SIG-M5 treated with dmso at 0.1 percent for 504 hours (cell line): ENCODE results near the gene PNPLA2.

ENCODE experiments used
- DNase-seq: peaks from one replicate; lab custom pipeline; 2025; ENCODE audit not compliant: unreplicated experiment; lab: John Stamatoyannopoulos, UW

PNPLA2 gene

DNA sequence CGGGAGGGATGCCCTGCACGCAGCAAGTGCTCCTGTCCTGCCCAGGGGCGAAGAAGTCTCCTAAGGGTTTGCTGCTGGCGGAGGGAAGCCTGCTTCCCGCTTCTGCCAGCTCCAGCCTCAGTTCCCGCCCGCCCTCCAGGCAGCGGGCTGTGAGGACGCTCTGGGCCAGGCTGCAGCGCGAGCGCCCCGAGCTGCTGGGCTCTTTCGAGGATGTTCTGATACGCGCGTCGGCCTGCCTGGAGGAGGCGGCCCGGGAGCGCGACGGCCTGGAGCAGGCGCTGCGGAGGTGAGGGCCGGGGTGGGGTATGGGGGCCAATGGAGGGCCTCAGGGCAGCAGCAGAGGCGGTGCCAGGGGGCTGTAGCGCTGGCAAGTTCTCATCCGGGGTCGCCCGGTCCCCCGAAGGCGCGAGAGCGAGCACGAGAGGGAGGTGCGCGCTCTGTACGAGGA lies 11.2 kb downstream of the PNPLA2 start:
- DNase-seq, result no peak

DNA sequence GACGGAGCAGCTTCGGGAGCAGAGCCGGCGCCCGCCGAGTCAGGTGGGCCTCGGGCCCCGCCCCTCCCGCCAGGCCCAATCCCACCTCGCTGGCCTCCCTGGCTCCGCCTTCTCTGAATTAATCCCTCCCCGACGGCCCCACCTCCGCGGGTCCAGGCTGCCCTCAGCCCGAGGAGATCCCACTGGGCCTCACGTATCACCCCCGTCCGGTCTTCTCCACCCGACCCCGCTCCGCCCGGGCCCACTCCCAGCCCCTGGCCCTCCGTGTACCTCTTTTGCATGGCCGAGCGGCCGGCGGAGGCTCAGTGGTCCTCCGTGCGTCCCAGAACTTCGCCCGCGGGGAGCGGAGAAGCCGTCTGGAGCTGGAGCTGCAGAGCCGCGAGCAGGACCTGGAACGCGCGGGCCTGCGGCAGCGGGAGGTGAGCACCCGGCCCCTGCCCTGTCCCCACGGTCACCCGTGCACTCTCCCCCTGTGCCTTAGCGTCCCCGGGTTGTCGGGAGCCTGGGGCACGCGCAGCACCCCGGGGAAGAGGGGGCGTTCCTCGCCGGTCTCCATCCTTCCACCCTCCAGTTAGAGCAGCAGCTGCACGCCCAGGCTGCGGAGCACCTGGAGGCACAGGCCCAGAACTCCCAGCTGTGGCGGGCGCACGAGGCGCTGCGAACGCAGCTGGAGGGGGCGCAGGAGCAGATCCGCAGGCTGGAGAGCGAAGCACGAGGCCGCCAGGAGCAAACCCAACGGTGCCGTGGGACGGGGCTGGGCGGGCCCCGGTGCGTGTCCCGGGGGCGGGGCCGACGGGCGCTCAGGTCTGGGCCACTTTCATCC lies 11.8 kb downstream of the PNPLA2 start:
- DNase-seq, result peak; percentile 36

DNA sequence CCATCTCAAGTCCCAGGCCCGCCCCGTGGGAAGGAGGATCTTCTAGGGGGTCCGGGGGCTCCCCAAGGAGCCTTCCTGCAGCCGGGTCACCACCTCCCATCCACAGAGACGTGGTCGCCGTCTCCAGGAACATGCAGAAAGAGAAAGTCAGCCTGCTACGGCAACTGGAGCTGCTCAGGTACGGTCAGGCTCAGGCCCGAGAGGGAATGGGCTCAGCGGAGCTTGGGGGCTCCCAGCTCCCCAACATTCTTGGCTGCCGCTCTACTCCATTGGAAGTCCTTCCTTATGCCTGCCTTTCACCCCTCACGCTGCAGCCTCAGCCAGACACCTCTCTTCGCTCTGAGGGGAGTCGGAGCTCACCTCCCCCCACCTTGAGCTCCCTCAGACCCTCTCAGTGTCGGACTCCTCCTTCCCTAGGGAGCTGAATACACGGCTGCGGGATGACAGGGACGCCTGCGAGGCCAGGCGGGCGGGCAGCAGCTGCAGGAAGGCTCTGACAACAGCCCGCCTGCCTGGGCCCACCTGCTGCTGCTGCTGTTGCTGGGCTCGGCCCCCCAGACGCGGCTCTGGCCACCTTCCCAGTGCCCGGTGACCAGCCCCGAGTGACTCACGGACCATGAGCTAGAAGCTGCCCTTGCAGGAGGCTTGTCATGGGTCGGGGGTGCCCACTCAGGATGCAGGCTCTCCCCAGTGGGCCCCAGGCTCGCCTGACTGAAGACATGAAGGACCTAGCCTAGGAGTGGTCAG lies 12.6 kb downstream of the PNPLA2 start:
- DNase-seq, result no peak

DNA sequence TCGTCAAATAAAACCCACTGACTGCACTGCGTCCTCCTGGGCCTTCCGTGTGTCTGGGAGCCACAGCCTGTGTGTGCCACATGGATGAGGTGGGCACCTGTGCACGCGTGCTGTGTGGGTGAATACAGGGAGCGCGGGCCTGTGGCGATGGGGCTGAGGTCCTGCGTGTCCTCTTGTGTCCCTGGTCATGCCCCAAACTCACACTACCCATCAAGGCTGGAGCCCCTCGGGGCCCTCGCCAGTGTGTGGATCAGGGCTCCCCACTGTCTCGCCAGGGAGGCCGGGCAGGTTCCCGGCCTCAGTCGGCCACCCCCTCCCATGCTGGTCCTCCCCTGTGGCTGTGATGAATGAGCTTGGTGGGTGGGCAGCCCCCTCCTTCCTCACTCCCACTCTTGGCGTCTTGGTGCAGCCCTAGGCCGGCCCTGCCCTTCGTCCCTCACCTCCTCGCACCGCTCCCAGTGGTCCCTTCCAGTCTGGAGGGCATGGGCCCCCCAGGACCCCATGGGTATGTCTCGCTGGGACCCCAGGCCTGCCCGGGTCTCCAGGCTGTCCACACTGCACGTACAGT lies 13.3 kb downstream of the PNPLA2 start:
- DNase-seq, result no peak

DNA sequence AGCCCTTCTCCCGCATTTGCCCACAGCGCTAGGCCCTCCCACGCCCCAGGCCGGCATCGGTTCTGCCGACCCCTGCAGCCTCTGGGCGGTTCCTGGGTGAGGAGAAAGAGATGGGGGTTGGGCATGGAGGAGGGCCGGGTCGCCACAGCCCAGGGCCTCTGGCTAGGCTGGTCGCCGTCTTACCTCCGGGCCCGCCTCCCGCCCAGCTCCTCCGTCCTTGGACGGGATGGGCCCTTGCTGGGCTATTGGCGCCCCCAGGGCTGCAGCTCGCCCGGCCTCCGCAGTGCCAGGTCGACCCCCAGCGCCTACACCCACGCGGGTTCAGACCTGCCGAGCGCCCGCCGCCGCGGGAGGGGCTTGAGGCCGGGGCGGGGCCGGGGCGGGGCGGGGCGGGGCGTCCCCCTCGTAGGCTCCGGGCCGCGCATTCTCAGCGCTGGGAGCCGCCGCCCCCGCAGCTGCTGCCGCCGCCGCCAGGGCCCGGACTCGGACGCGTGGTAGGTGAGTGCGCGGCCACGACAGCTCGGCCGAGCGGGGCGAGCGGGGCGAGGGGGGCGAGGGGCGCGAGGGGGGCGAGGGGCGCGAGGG lies 13.9 kb downstream of the PNPLA2 start, which contains the start of gene CD151:
Gene CD151 (plus strand): TSS at position 424 of the 585 bp plus-strand sequence. CDS start 3,118 bp downstream, outside the sequence.
- DNase-seq, result peak; percentile 38

DNA sequence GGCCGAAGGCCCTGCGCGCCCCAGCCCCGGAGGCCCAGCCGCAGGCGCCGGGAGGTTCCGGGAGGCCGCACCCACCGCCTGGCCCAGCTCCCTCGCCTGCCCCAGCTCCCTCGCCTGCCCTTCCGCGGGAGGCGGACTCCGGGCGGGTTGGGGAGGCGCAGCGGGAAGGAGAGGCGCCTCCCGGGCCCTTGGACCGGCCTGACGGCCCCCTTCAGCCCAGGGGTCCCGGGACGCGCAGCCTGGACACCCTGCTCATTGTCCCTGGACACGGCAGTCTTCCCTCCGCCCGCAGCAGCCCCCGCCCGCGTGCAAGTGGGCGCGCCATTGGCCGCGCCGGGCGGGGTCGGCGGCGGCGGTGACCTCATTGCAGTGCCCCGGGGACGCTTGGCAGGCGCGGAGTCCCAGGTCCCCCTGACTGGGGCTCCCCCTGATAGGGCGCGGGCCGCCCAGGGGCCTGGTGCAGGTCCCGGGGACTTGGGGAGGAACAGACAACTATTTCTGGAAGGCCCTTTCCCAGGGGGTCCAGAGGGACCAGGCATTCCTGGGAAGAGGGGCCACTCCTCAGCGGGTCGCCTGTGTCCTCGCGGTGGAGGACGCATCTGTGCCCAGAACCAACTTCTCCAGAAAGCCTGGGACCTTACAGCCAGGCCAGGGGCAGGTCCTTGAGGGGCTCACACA lies 14.5 kb downstream of the PNPLA2 start:
- DNase-seq, result no peak

DNA sequence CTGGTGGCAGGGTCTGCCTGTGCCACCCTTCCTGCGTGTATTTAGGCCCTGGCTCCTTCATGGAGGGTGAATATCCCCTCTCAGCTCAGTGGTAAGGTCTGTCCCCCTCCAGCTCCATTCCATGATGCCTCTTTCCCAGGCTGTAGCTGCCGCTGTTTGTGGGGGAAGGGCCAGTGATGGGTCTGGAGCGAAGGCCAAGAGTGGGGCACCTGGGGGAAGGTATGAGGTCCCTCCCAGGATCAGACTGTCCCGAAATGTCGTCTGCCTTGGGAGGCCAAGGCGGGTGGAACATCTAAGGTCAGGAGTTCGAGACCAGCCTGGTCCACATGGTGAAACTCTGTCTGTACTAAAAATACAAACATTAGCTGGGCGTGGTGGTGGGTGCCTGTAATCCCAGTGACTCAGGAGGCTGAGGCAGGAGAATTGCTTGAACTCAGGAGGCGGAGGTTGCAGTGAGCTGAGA lies 15.2 kb downstream of the PNPLA2 start:
- no peak for DNase-seq

DNA sequence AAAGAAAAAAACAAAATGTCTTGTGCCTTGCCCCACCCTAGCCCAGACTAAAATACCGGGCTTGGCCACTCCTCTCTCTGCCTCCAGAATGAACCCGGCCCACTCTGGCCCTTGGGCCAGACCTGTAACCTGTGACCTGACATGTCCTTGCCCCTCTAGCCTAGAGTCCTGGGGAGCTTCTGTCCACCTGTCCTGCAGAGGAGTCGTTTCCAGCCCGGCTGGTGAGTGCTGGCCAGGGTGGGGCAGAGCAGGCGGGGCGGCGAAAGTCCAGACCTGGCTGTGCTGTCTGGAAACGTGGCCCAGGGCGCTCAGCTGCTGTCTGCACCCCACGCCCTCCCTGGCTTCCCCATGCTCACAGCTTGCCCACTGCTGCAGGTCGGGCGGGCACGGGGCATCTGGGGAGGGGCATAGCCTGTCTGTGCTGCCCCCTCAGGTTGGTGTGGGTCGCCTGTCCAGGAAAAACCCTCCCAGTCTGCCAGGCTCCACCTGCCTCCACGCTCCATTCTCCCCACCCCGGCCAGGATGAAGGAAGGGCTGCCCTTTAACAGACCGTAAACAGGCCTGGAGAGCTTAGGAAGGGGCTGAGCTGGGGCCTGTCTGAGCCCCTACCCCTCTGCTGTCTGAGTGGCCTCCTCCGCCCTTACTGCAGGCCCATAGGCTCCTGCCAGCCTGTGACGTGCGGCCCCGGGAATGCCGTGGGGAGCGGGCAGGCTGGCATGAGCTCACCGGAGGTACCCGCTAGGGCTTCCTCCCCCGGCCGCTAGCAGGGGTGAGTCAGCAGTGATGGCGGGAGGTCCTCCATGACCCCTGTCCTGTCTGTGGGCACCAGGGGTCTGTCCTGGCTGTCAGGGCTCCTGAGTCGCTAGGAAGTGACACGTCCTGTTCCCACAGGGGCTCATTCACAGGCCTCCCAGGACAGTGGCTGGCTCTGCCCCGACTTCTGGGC lies 15.9 kb downstream of the PNPLA2 start:
- no peak for DNase-seq

DNA sequence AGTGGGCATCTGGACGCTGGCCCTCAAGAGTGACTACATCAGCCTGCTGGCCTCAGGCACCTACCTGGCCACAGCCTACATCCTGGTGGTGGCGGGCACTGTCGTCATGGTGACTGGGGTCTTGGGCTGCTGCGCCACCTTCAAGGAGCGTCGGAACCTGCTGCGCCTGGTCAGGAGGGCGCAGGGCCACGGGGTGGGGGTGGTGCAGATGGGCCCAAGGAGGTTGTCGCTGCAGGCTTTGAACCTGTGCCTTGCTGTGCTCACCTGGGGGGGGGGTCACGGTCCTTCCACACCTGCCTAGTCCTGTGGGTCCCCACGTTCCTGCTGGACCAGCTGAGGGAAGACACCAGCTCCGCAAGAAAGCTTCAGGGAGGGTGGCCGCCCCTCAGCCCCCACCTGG lies 17.6 kb downstream of the PNPLA2 start:
- DNase-seq, result no peak

DNA sequence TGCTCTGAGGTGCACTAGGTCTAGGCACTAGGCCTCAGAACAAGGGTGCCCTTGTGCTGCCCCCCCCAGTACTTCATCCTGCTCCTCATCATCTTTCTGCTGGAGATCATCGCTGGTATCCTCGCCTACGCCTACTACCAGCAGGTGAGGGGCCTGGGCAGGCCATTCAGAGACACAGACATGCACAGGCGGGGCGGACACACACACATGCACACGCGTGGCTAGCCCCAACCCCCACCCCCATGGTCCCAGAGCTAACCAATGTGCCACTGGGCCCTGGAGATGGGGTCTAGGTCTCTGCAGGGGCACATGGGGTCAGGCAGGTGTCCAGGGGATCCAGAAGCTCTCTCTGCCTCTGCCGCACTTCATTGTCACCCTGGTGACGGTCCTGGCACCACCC lies 18.0 kb downstream of the PNPLA2 start:
- DNase-seq, result no peak

DNA sequence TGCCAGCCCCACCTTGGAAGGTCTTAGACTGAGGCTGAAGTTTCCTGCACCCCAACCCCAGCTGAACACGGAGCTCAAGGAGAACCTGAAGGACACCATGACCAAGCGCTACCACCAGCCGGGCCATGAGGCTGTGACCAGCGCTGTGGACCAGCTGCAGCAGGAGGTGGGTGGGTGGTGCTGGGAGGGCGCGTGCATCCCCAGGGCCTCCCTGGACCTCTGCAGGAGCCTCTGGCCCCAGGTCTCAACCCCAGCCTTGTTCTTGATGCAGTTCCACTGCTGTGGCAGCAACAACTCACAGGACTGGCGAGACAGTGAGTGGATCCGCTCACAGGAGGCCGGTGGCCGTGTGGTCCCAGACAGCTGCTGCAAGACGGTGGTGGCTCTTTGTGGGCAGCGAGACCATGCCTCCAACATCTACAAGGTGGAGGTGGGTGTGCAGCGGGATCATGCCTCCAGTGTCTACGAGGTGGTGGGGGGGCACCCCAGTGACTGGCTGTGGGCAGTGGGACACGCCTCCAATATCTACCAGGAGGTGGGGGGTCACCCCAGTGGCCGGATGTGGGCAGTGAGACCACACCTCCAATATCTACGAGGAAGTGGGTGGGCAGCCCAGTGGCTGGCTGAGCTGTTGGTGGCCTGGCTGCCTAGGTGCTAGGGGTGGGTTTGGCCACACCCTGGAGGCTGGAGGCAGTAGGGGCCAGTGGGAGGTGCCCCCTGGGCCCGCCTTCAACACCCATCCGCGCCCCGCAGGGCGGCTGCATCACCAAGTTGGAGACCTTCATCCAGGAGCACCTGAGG lies 18.7 kb downstream of the PNPLA2 start:
- DNase-seq, result no peak

DNA sequence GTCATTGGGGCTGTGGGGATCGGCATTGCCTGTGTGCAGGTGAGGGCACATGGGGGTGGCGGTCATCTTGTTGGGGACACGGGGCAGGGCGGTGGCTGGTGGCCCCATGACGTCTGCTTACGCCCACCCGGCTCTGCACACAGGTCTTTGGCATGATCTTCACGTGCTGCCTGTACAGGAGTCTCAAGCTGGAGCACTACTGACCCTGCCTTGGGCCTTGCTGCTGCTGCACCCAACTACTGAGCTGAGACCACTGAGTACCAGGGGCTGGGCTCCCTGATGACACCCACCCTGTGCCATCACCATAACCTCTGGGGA lies 19.2 kb downstream of the PNPLA2 start:
- DNase-seq, result no peak

DNA sequence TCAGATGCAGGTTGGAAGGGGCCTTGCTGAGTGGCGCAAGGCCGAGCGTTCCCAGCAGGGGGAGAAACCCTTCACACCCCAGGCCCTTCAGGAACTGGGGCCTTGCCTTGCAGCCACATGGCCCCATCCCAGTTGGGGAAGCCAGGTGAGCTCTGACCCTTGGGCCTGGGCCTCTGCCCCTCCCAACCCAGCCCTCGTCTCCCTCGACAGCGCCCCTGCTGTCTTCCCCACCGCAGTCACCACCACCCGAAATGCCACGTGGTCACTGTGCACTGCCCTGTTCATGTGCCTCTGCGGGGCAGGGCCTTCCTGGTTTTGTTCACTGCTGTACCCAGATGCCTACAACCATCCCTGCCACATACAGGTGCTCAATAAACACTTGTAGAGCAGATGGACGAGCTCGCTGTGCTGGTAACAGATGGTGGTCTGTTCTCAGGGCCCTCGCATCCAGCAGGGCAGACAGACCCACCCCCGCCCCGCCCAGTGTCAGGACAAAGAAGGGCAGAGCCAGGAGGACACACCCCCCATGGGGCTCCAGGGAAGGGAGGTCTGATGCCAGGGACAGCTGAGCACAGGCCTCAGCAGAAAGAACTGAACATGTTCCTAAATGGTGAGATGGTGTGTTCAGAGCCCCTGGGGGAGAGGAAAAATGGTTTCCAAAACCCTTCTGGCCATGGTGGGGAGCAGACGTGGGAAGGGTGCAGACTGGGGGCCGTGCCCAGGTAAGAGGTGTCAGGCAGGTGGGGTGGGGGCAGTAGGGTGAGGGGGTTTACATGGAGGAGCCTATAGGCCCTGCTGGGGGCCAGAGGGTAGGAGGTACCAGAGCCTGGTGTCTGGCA lies 19.9 kb downstream of the PNPLA2 start:
- DNase-seq, result no peak

DNA sequence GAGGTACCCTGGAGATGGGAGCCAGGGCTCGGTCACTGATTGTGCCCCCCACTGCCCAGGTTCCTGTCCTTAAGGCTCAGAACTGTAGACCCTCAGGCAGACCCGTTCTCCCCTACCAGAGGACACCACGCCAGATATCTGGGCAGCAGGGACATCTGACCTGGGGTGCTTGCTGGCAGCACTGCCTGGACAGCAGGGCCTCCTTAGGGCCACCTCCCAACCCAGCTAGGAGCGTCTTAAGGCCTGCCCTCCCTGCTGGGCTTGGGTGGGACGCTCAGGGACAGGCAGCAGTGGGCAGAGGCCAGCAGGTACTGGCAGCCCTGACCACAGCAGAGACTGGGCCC lies 20.5 kb downstream of the PNPLA2 start:
- no peak for DNase-seq

DNA sequence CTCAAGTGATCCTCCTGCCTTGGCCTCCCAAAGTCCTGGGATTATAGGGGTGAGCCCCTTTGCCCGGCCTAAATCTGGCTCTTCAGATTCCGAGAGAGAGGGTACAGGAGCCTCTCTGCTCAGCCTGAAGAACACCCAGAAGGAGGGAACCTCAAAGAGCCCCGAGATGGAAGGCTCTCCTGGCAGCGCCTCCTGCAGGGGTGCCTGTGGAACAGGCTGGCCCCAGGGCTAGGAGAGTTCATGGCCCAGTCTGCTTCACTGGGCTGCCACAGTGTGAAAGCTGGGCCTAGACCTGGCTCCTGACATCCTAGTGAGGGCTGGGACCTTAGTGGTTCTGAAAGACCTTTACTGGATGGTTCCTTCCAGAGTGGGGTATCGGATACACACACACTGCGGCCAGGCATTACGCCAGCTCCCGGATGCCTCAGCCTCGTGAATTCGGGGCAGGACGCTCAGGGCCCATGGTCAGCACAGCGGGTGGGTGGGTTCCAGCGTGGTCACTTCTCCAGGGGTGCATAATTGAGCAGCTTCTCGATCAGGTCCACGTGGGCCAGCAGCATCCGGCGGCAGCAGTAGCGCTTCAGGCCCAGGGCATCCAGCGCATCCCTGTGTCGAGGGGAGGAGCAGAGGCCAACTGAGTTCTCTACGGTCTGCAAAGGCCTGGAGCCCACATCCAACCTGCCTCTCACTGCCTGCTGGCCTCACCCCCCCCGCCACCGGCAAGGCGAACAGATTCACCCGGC lies 21.3 kb downstream of the PNPLA2 start:
- DNase-seq, result no peak

DNA sequence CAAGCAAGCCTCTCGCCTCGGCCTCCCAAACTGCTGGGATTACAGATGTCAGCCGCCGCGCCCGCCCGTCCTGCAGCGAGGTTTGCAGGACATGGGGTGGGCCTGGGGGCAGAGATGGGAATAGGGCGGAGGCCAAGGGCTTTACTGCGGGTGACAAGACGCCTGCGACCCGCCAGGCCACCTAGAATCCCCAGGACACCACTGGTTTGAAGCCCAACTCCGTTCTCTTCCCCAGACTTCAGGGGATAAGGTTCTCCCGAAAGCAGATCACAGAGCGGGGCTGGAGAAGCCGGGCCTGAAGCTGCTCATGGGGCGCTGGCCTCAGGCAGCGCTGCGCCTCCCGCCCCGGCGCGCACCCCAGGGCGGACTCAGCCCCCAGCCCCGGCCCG lies 23.3 kb downstream of the PNPLA2 start:
- DNase-seq, result no peak

DNA sequence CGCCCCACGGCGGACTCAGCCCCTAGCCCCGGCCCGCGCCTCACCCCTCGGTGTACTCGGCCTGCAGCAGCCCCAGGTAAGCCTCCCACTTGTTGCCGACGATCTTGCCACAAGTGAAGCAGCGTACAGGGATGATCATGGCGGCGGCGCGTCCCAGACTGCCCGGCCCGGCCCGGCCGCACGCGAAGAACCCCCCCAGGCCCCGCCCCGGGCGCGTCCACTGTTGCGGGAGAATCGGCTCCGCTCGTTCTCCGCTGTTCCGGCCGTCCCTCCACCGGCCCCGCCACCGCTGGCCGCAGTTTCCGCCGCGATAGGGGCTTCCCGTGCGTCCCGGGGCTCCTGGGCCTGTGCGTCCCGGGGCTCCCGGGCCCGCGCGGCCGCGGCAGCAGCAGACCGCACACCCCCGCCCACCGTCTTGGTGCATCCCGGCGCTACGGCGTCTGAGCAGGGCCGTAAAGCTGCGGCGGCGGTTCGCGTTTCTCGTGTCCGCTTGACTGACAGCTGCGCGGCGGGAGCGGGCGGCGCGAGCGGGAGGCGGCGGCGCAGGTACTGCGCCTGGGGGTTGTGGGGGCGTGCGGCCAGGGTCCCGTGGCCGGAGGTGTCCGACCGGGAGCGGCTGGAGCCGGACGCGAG lies 23.8 kb downstream of the PNPLA2 start, which contains the start of the genes POLR2L and TSPAN4:
Gene POLR2L (minus strand): TSS at position 160 of the 633 bp plus-strand sequence. CDS start 21 bp downstream, at position 139.
Gene TSPAN4 (plus strand): TSS at position 483 of the 633 bp plus-strand sequence. CDS start 7,453 bp downstream, outside the sequence.
- peak; percentile 63 for DNase-seq
